ENCODE results near the gene ATIC.
A peak's percentile ranks its signal among the peaks of the same experiment; 100 is the strongest.
"Not testable (repeated sequence)": the region's sequence is repeated elsewhere in the genome, so short reads cannot be mapped to it uniquely, and the experiment has no call there.

ATIC gene

GRCh38 chr2:215311625-215312396 is at the start of gene ATIC:
Gene ATIC, plus strand, starts transcription at chr2:215312059. Its CDS starts 84 bp downstream, at chr2:215312143.
- DNase-seq (ENCODE audit: low read depth): peak; percentile 73

DNA sequence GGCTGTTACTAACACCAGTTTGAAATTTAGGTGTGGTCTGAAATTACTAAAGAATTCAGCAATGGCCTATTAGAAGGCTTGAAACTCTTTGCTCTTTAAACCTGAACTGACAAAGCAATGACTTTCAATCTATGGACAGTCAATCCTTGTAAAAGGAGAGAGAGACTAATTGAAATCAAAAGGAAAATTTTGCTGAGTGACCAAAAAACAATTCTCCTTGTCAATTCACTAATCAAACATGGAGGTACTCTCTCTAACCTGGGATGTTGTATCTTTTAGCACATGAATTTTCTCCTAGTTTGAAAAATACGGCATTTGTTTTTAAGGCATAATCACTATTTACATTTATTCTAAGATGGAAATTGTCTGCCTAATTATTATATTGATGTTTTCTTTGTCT is 49.6 kb upstream of the ATIC start:
- DNase-seq (ENCODE audit: low read depth): no peak

- DNase-seq (ENCODE audit: low read depth): no peak
Observed at GRCh38 chr2:215262741-215263362, 49.0 kb upstream of the ATIC start.

- no peak for DNase-seq (ENCODE audit: low read depth)
Observed at GRCh38 chr2:215264374-215264773, 47.5 kb upstream of the ATIC start.

- peak; percentile 22 for DNase-seq (ENCODE audit: low read depth)
Observed at GRCh38 chr2:215269397-215270117, 42.3 kb upstream of the ATIC start.

- no peak for DNase-seq (ENCODE audit: low read depth)
Observed at GRCh38 chr2:215270118-215270451, 41.8 kb upstream of the ATIC start.

- DNase-seq (ENCODE audit: low read depth): no peak
Observed at GRCh38 chr2:215271446-215271845, 40.4 kb upstream of the ATIC start.

GRCh38 chr2:215272918-215273317 is 38.9 kb upstream of the ATIC start:
- DNase-seq (ENCODE audit: low read depth): no peak

- no peak for DNase-seq (ENCODE audit: low read depth)
Observed at GRCh38 chr2:215274829-215275228, 37.0 kb upstream of the ATIC start.

GRCh38 chr2:215275824-215276223 is 36.0 kb upstream of the ATIC start:
- DNase-seq (ENCODE audit: low read depth): no peak

DNA sequence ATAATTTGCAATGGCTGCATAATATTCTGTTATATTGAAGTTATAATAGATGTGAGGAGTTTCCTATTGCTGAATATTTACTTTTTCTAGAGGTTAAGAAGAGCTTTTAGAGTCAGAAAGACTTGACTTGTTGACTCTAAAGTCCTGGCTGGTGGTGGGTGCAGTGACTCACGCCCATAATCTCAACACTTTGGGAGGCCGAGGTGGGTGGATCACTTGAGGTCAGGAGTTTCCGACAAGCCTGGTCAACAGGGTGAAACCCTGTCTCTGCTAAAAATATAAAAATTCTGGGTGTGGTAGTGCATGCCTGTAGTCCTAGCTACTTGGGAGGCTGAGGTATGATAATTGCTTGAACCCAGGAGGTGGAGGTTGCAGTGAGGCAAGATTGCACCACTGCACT is 33.9 kb upstream of the ATIC start:
- no peak for DNase-seq (ENCODE audit: low read depth)

GRCh38 chr2:215280326-215280725 is 31.5 kb upstream of the ATIC start:
- no peak for DNase-seq (ENCODE audit: low read depth)

GRCh38 chr2:215283221-215283620 is 28.6 kb upstream of the ATIC start:
- no peak for DNase-seq (ENCODE audit: low read depth)

DNA sequence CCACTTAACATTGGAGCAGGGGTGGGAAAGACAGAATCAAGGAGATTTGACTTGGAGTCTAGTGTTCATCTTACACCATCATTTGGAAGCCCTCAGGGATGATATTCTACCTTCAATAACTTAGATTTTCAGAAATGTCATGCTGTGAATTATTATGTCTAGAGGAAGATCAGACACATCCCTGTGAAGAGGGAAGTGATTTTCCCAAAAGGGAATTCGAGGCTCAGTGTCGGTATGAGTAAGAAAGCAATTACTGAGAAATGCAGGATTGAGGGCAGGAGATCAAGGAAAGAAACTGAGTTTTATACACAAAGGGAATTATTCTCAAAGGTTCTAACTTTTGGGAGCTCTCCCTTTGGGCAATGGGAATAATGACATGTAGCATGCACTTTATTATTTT is 25.6 kb upstream of the ATIC start:
- no peak for DNase-seq (ENCODE audit: low read depth)

DNA sequence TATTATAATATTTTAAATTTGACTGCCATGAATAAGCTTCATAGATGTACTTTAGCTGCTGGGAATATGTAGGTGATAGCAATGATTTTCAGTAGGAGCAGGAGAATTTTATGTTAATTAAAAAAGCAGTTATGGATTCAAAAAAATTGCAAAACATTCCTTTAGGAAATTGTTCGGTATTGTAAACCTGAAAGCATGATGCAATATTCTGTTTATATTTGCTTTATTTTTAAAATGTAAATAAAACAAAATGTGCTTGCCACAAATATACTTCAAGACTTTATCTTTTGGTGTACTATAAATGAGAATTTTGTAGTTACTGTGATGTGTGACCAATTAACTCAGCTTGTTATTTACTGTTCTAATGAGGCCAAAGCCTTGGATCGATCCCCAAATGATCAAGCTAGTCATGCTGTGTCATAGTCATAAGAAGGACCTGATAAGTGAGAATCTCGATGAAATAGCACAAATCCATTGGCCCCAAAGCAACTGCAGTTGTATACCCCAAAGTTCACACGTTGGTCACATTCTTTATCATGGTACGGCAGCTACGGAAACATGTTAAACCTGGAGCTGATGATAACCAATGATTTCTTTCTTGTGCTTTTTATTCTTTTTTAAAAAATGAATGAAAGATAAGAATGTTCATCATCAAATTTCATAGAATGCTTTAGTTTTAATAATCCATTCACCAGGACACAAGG is 23.6 kb upstream of the ATIC start:
- DNase-seq (ENCODE audit: low read depth): no peak

DNA sequence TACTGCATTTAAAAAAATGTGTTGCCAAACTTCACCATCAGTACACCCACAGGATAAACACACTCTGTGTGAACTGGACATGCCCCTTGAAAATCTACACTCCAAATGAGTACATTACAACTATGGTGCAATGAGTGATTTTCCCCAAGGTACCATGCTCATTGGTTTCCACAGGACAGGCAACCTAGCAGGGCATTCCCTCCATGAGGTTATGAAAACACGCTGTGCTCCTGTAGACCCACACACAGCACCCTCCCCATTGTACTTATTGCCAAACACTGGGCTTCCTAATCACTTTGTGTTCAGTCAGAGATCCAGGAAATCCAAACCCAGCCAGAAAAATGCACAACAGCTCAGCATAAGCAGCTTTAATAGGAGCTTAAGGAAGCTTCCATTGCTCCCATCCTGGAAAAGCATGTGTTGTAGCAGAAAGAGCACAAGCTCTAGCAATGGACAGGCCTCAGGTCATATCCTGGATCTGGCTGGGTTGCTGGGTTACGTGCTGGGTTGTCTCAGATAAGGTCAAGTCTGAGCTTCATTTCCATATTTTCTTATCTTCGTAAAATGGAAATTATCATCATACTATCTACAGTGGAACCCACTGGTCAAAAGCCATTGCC is 20.8 kb upstream of the ATIC start:
- no peak for DNase-seq (ENCODE audit: low read depth)

GRCh38 chr2:215293879-215294278 is 18.0 kb upstream of the ATIC start:
- DNase-seq (ENCODE audit: low read depth): no peak

- no peak for DNase-seq (ENCODE audit: low read depth)
Observed at GRCh38 chr2:215299337-215299859, 12.5 kb upstream of the ATIC start.

DNA sequence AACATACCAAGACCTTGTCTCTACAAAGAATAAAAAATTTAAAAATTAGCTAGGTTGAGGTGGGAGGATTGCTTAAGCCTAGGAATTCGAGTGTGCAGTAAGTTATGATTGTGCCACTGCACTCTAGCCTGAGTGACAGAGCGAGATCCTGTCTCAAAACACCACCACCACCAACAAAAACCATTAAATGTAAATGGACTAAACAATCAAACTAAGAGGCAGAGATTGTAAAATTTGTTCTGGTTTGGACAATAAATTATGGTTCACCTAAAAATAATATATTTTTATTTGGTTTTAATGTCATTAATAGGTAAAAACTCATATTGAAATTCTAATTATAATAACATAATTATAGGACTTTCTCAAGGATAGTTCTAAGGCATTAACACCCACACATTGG is 9.9 kb upstream of the ATIC start:
- no peak for DNase-seq (ENCODE audit: low read depth)

DNA sequence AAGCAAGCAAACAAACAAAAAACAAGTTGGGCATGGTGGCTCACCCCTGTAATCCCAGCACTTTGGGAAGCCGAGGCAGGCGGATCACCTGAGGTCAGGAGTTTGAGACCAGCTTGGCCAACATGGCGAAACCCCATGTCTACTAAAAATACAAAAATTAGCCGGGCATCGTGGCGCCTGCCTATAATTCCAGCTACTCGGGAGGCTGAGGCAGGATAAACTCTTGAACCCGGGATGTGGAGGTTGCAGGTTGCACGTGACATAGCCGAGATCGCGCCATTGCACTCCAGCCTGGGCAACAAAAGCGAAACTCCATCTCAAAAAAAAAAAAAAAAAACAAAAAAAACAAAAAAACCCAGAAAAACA is 617 bp upstream of the ATIC start:
- not testable (repeated sequence) for DNase-seq (ENCODE audit: low read depth)

GRCh38 chr2:215313255-215313613 is 1.4 kb downstream of the ATIC start:
- DNase-seq (ENCODE audit: low read depth): no peak

- DNase-seq (ENCODE audit: low read depth): no peak
Observed at GRCh38 chr2:215314896-215315295, 3.0 kb downstream of the ATIC start.

Measured in GM04503 (cell line).